Measurements from ENCODE around the gene ZNF837.

GRCh38 chr19:58354478-58355030, 26.3 kb downstream of the ZNF837 start:
- TF ChIP-seq POLR2A (IDR thresholded peaks at IDR 0.05; ENCODE audit: low read depth, low read length) (0 out of 2 replicates have a peak, but pooled peaks have one; percentile 40), POLR2AphosphoS5 (IDR thresholded peaks at IDR 0.05; ENCODE audit: low read depth, low read length) (no peak), TAF1 (IDR thresholded peaks at IDR 0.05; ENCODE audit: borderline replicate concordance, low read depth, low read length) (no peak)

Data from GM12892 (cell line).